Natural killer cell treated with Interleukin-12 subunit alpha and Interleukin-12 subunit beta and Interleukin-15 and Interleukin-18, amount 100 ng/mL, for 72 hours (primary cell): ENCODE results near the gene PIP5K1B. TPM values are rescaled to one million over a fixed set of nuclear protein-coding genes. Genes with fewer than 3 reads are reported as not detected.

ENCODE experiments used
- ATAC-seq, 2 donors: fragments of 150-1000 bp; cut with Tn5 transposase in 1 of 2; sonication (Bioruptor Pico), chemical (Tn5 transposase) in 1 of 2; 2 replicates each; pipeline ENCODE4 v1.10.0; 2021
- DNase-seq: peaks from one replicate; pipeline ENCODE4 v3.0.0; 2022; ENCODE audit warnings: low spot score
- H3K27ac Mint-ChIP-seq, 2 donors: 1 replicate in 1 of 2; 2 replicates in 1 of 2; pipeline ENCODE4 v1.8.0; 2022; ENCODE audit warnings: mixed read lengths in 2 of 2, mild to moderate bottlenecking in 1 of 2, moderate library complexity in 1 of 2
- H3K27me3 Mint-ChIP-seq, 2 donors: 1 replicate in 1 of 2; 2 replicates in 1 of 2; pipeline ENCODE4 v1.8.0; 2022; ENCODE audit warnings: mixed read lengths in 2 of 2
- H3K36me3 Mint-ChIP-seq: one replicate; pipeline ENCODE4 v1.8.0; 2022; ENCODE audit warnings: mixed read lengths
- H3K4me1 Mint-ChIP-seq, 2 donors: 1 replicate in 1 of 2; 2 replicates in 1 of 2; pipeline ENCODE4 v1.8.0; 2022; ENCODE audit warnings: low read depth in 2 of 2, mixed read lengths in 2 of 2, mild to moderate bottlenecking in 1 of 2
- H3K4me3 Mint-ChIP-seq: one replicate; pipeline ENCODE4 v1.8.0; 2022; ENCODE audit warnings: mixed read lengths
- H3K9me3 Mint-ChIP-seq: 2 replicates; pipeline ENCODE4 v1.8.0; 2022; ENCODE audit warnings: mixed read lengths
- total RNA-seq, 2 donors: library from RNA; stranded (reverse); gene quantifications; one replicate each; pipeline ENCODE4 v1.2.3, GENCODE V29; 2022

PIP5K1B gene
- total RNA-seq, 2 donors from 2014 or later = 0.24 to 0.73 TPM

- H3K27me3 Mint-ChIP-seq = peaks cover 0 to 17% of the 10 kb centered on the region in 2 donors
- no peaks in the 10 kb centered on the region for H3K4me1 Mint-ChIP-seq
- H3K36me3 Mint-ChIP-seq = no peaks in the 10 kb centered on the region
- no peak overlapping the region for H3K4me3 Mint-ChIP-seq
- no peak overlapping the region for H3K27ac Mint-ChIP-seq
- no peak for DNase-seq
- H3K9me3 Mint-ChIP-seq = no peaks in the 10 kb centered on the region
- no peak for ATAC-seq
Measured at GRCh38 chr9:68834931-68835520, 130.0 kb downstream of the PIP5K1B start.

GRCh38 chr9:68836788-68837187 is 131.7 kb downstream of the PIP5K1B start:
- Mint-ChIP-seq H3K9me3 (no peaks in the 10 kb centered on the region), H3K27ac (no peak overlapping the region)

GRCh38 chr9:68838245-68838644 is 133.2 kb downstream of the PIP5K1B start:
- H3K27ac Mint-ChIP-seq = no peak overlapping the region
- H3K4me3 Mint-ChIP-seq = no peak overlapping the region
- H3K36me3 Mint-ChIP-seq = no peaks in the 10 kb centered on the region
- DNase-seq (no peak), ATAC-seq (no peak)
- peaks cover 0 to 11% of the 10 kb centered on the region in 2 donors for H3K27me3 Mint-ChIP-seq
- H3K4me1 Mint-ChIP-seq = no peaks in the 10 kb centered on the region
- H3K9me3 Mint-ChIP-seq = no peaks in the 10 kb centered on the region

More at GRCh38 chr9:68836788-68837187, 131.7 kb downstream of the PIP5K1B start:
- Mint-ChIP-seq H3K36me3 (no peaks in the 10 kb centered on the region), H3K4me3 (no peak overlapping the region), H3K27me3 (peaks cover 0 to 17% of the 10 kb centered on the region in 2 donors), H3K4me1 (no peaks in the 10 kb centered on the region)
- ATAC-seq = no peak
- DNase-seq = no peak

- Mint-ChIP-seq H3K4me3 (no peak overlapping the region), H3K36me3 (no peaks in the 10 kb centered on the region), H3K27me3 (peaks cover 6 to 17% of the 10 kb centered on the region in 2 donors), H3K9me3 (no peaks in the 10 kb centered on the region), H3K27ac (no peak overlapping the region), H3K4me1 (peaks cover 5% of the 10 kb centered on the region in 2 donors)
- ATAC-seq (no peak), DNase-seq (no peak)
Measured at GRCh38 chr9:68841276-68842052, 136.4 kb downstream of the PIP5K1B start.

GRCh38 chr9:68842568-68842967 is 137.5 kb downstream of the PIP5K1B start:
- H3K9me3 Mint-ChIP-seq = no peaks in the 10 kb centered on the region
- H3K36me3 Mint-ChIP-seq = no peaks in the 10 kb centered on the region
- no peak overlapping the region for H3K27ac Mint-ChIP-seq
- ATAC-seq (peak in 1 of 2 donors; percentile 20), DNase-seq (no peak)
- peaks cover 5% of the 10 kb centered on the region in 2 donors for H3K4me1 Mint-ChIP-seq
- H3K4me3 Mint-ChIP-seq = no peak overlapping the region
- H3K27me3 Mint-ChIP-seq = peaks cover 6 to 17% of the 10 kb centered on the region in 2 donors

- no peaks in the 10 kb centered on the region for H3K36me3 Mint-ChIP-seq
Measured at GRCh38 chr9:68843239-68843638, 138.2 kb downstream of the PIP5K1B start.

GRCh38 chr9:68844157-68844556 is 139.1 kb downstream of the PIP5K1B start:
- no peak overlapping the region for H3K4me3 Mint-ChIP-seq

More at GRCh38 chr9:68843239-68843638, 138.2 kb downstream of the PIP5K1B start:
- H3K27ac Mint-ChIP-seq = no peak overlapping the region
- H3K27me3 Mint-ChIP-seq = peaks cover 6 to 17% of the 10 kb centered on the region in 2 donors
- no peak overlapping the region for H3K4me3 Mint-ChIP-seq
- H3K4me1 Mint-ChIP-seq = peaks cover 5% of the 10 kb centered on the region in 2 donors
- H3K9me3 Mint-ChIP-seq = no peaks in the 10 kb centered on the region
- DNase-seq (no peak), ATAC-seq (no peak)

GRCh38 chr9:68844631-68845612 is 139.9 kb downstream of the PIP5K1B start:
- Mint-ChIP-seq H3K27me3 (peaks cover 6 to 17% of the 10 kb centered on the region in 2 donors), H3K4me3 (no peak overlapping the region), H3K4me1 (peaks cover 5% of the 10 kb centered on the region in 2 donors), H3K36me3 (no peaks in the 10 kb centered on the region), H3K9me3 (no peaks in the 10 kb centered on the region), H3K27ac (no peak overlapping the region)
- no peak for DNase-seq
- ATAC-seq = no peak

More at GRCh38 chr9:68844157-68844556, 139.1 kb downstream of the PIP5K1B start:
- Mint-ChIP-seq H3K9me3 (no peaks in the 10 kb centered on the region), H3K4me1 (peaks cover 5% of the 10 kb centered on the region in 2 donors), H3K36me3 (no peaks in the 10 kb centered on the region), H3K27me3 (peaks cover 6 to 17% of the 10 kb centered on the region in 2 donors), H3K27ac (no peak overlapping the region)
- ATAC-seq (no peak), DNase-seq (no peak)

- Mint-ChIP-seq H3K9me3 (no peaks in the 10 kb centered on the region), H3K27me3 (peaks cover 6 to 25% of the 10 kb centered on the region in 2 donors), H3K4me3 (no peak overlapping the region), H3K4me1 (peaks cover 5% of the 10 kb centered on the region in 2 donors), H3K27ac (no peak overlapping the region), H3K36me3 (no peaks in the 10 kb centered on the region)
- no peak for DNase-seq
- no peak for ATAC-seq
Measured at GRCh38 chr9:68847765-68848164, 142.7 kb downstream of the PIP5K1B start.

- ATAC-seq (no peak), DNase-seq (no peak)
- Mint-ChIP-seq H3K27ac (no peak overlapping the region), H3K36me3 (no peaks in the 10 kb centered on the region), H3K27me3 (peaks cover 9 to 25% of the 10 kb centered on the region in 2 donors), H3K4me1 (no peaks in the 10 kb centered on the region), H3K4me3 (no peak overlapping the region), H3K9me3 (no peaks in the 10 kb centered on the region)
Measured at GRCh38 chr9:68851657-68852056, 146.6 kb downstream of the PIP5K1B start.

GRCh38 chr9:68852941-68853340 is 147.9 kb downstream of the PIP5K1B start:
- Mint-ChIP-seq H3K9me3 (no peaks in the 10 kb centered on the region), H3K4me3 (no peak overlapping the region)

GRCh38 chr9:68859347-68859746 is 154.3 kb downstream of the PIP5K1B start:
- DNase-seq = no peak
- Mint-ChIP-seq H3K27ac (no peak overlapping the region), H3K4me1 (no peaks in the 10 kb centered on the region), H3K4me3 (no peak overlapping the region), H3K36me3 (no peaks in the 10 kb centered on the region), H3K27me3 (peaks cover 14 to 26% of the 10 kb centered on the region in 2 donors), H3K9me3 (no peaks in the 10 kb centered on the region)
- ATAC-seq = no peak

More at GRCh38 chr9:68852941-68853340, 147.9 kb downstream of the PIP5K1B start:
- Mint-ChIP-seq H3K27me3 (peaks cover 12 to 29% of the 10 kb centered on the region in 2 donors), H3K27ac (no peak overlapping the region), H3K4me1 (no peaks in the 10 kb centered on the region), H3K36me3 (no peaks in the 10 kb centered on the region)
- no peak for DNase-seq
- no peak for ATAC-seq

GRCh38 chr9:68860419-68860818 is 155.4 kb downstream of the PIP5K1B start:
- H3K4me3 Mint-ChIP-seq = no peak overlapping the region
- H3K27ac Mint-ChIP-seq = no peak overlapping the region
- no peak for ATAC-seq
- H3K27me3 Mint-ChIP-seq = peaks cover 10 to 22% of the 10 kb centered on the region in 2 donors
- H3K9me3 Mint-ChIP-seq = no peaks in the 10 kb centered on the region
- DNase-seq = no peak
- no peaks in the 10 kb centered on the region for H3K4me1 Mint-ChIP-seq
- no peaks in the 10 kb centered on the region for H3K36me3 Mint-ChIP-seq
